ENCODE measurements around the gene DTYMK.

- TF ChIP-seq POLR2A (IDR thresholded peaks at IDR 0.05) (no peak), CTCF (IDR thresholded peaks at IDR 0.05) (peak in 2 of 3 experiments; percentile 13 to 28)
Observed at GRCh38 chr2:241637018-241637794, 49.4 kb downstream of the DTYMK start, which contains the start of the genes ATG4B and THAP4.

All from testis (tissue), 2 donors.